Measurements from ENCODE around the gene PTPN18.
"Not testable (repeated sequence)": the region's sequence is repeated elsewhere in the genome, so short reads cannot be mapped to it uniquely, and the experiment has no call there.

Gene PTPN18

GRCh38 chr2:130391872-130392670, 36.2 kb downstream of the PTPN18 start:
- Histone ChIP-seq H3K27ac (ENCODE audit: low read length) (peak overlapping the region; percentile 40), H3K4me1 (ENCODE audit: low read length) (peaks cover 42% of the 10 kb centered on the region), H3K4me3 (ENCODE audit: low read length) (peak overlapping the region; percentile 78), H3K36me3 (replicated peaks; ENCODE audit: low read depth, low read length) (no peaks in the 10 kb centered on the region), H3K27me3 (ENCODE audit: low read depth, low read length) (no peaks in the 10 kb centered on the region), H4K20me1 (ENCODE audit: insufficient read depth, low read length) (no peaks in the 10 kb centered on the region), H2AFZ (ENCODE audit: low read depth, low read length) (peak overlapping the region; percentile 10), H3K9ac (ENCODE audit: low read length) (peak overlapping the region; percentile 76), H3K9me3 (ENCODE audit: insufficient read depth, low read length) (peaks cover 6% of the 10 kb centered on the region; the same call in 1 of the 2 replicates), H3K79me2 (ENCODE audit: low read length) (no peaks in the 10 kb centered on the region), H3K4me2 (ENCODE audit: low read length) (peak overlapping the region; percentile 98)
- TF ChIP-seq EZH2phosphoT487 (IDR thresholded peaks at IDR 0.05; ENCODE audit: low read depth) = no peak
- peak; percentile 16 for TF ChIP-seq CTCF (IDR thresholded peaks at IDR 0.05; ENCODE audit: low read depth, low read length)

- H3K9ac ChIP-seq (ENCODE audit: low read length) = no peak overlapping the region
- H3K27ac ChIP-seq (ENCODE audit: low read length) = no peak overlapping the region; the same call in 1 of the 2 replicates
- 0 out of 2 replicates have a peak overlapping the region, but pooled peaks have one; percentile 15 for H2AFZ ChIP-seq (ENCODE audit: low read depth, low read length)
- H3K27me3 ChIP-seq (ENCODE audit: low read depth, low read length) = no peaks in the 10 kb centered on the region
- TF ChIP-seq EZH2phosphoT487 (IDR thresholded peaks at IDR 0.05; ENCODE audit: low read depth) (no peak), CTCF (IDR thresholded peaks at IDR 0.05; ENCODE audit: low read depth, low read length) (no peak)
- no peaks in the 10 kb centered on the region for H3K79me2 ChIP-seq (ENCODE audit: low read length)
- H3K4me3 ChIP-seq (ENCODE audit: low read length) = no peak overlapping the region
- peak overlapping the region; percentile 24; the same call in 1 of the 2 replicates for H3K4me2 ChIP-seq (ENCODE audit: low read length)
- peaks cover 31% of the 10 kb centered on the region for H3K4me1 ChIP-seq (ENCODE audit: low read length)
- H3K9me3 ChIP-seq (ENCODE audit: insufficient read depth, low read length) = peaks cover 3% of the 10 kb centered on the region; the same call in 1 of the 2 replicates
- no peaks in the 10 kb centered on the region for H4K20me1 ChIP-seq (ENCODE audit: insufficient read depth, low read length)
- H3K36me3 ChIP-seq (replicated peaks; ENCODE audit: low read depth, low read length) = no peaks in the 10 kb centered on the region
These were observed 37.6 kb downstream of the PTPN18 start for GRCh38 chr2:130393318-130393910.

- not testable (repeated sequence) for H3K9ac ChIP-seq (ENCODE audit: low read length); H3K27me3 ChIP-seq (ENCODE audit: low read depth, low read length); H3K4me3 ChIP-seq (ENCODE audit: low read length); H4K20me1 ChIP-seq (ENCODE audit: insufficient read depth, low read length); H3K4me1 ChIP-seq (ENCODE audit: low read length); H3K4me2 ChIP-seq (ENCODE audit: low read length); H3K79me2 ChIP-seq (ENCODE audit: low read length); H2AFZ ChIP-seq (ENCODE audit: low read depth, low read length); H3K36me3 ChIP-seq (replicated peaks; ENCODE audit: low read depth, low read length); H3K27ac ChIP-seq (ENCODE audit: low read length); H3K9me3 ChIP-seq (ENCODE audit: insufficient read depth, low read length)
These were observed 50.4 kb downstream of the PTPN18 start for GRCh38 chr2:130406280-130406679.

GRCh38 chr2:130416693-130417092, 60.8 kb downstream of the PTPN18 start:
- not testable (repeated sequence) for H3K4me1 ChIP-seq (ENCODE audit: low read length); H2AFZ ChIP-seq (ENCODE audit: low read depth, low read length); H3K9ac ChIP-seq (ENCODE audit: low read length); H4K20me1 ChIP-seq (ENCODE audit: insufficient read depth, low read length); H3K27me3 ChIP-seq (ENCODE audit: low read depth, low read length); H3K4me2 ChIP-seq (ENCODE audit: low read length); H3K9me3 ChIP-seq (ENCODE audit: insufficient read depth, low read length); H3K27ac ChIP-seq (ENCODE audit: low read length); H3K4me3 ChIP-seq (ENCODE audit: low read length); H3K79me2 ChIP-seq (ENCODE audit: low read length); H3K36me3 ChIP-seq (replicated peaks; ENCODE audit: low read depth, low read length)

- not testable (repeated sequence) for H3K4me3 ChIP-seq (ENCODE audit: low read length); H3K4me2 ChIP-seq (ENCODE audit: low read length); H3K9me3 ChIP-seq (ENCODE audit: insufficient read depth, low read length); H2AFZ ChIP-seq (ENCODE audit: low read depth, low read length); H3K36me3 ChIP-seq (replicated peaks; ENCODE audit: low read depth, low read length); H3K79me2 ChIP-seq (ENCODE audit: low read length); H3K27ac ChIP-seq (ENCODE audit: low read length); H3K27me3 ChIP-seq (ENCODE audit: low read depth, low read length); H3K9ac ChIP-seq (ENCODE audit: low read length); H3K4me1 ChIP-seq (ENCODE audit: low read length); H4K20me1 ChIP-seq (ENCODE audit: insufficient read depth, low read length)
These were observed 63.0 kb downstream of the PTPN18 start for GRCh38 chr2:130418845-130419244.
